Ishikawa (cell line): ENCODE data around the gene FOXK1.

Source experiments
- CEBPB ChIP-seq: IDR thresholded peaks from 2 replicates; pipeline ENCODE4 v1.6.1; 2012
- EP300 ChIP-seq: IDR thresholded peaks from 2 replicates; pipeline ENCODE4 v1.6.1; 2012; ENCODE audit warnings: borderline replicate concordance
- MAX ChIP-seq: IDR thresholded peaks from 2 replicates; pipeline ENCODE4 v1.6.1; 2012
- RAD21 ChIP-seq: IDR thresholded peaks from 2 replicates; pipeline ENCODE4 v1.6.1; 2012; ENCODE audit warnings: low read depth
- TAF1 ChIP-seq: IDR thresholded peaks from 2 replicates; pipeline ENCODE4 v1.6.1; 2012; ENCODE audit warnings: low read depth, mild to moderate bottlenecking
- TEAD4 ChIP-seq: IDR thresholded peaks from 2 replicates; pipeline ENCODE4 v1.6.1; 2012
- YY1 ChIP-seq: IDR thresholded peaks from 2 replicates; pipeline ENCODE4 v1.6.1; 2012; ENCODE audit warnings: low read depth
- TF ChIP-seq, protein P1 (sequence below): IDR thresholded peaks from 2 replicates; pipeline ENCODE4 v1.6.1; 2012; ENCODE audit warnings: low read depth, mild to moderate bottlenecking

- TF ChIP-seq, protein P1, sequence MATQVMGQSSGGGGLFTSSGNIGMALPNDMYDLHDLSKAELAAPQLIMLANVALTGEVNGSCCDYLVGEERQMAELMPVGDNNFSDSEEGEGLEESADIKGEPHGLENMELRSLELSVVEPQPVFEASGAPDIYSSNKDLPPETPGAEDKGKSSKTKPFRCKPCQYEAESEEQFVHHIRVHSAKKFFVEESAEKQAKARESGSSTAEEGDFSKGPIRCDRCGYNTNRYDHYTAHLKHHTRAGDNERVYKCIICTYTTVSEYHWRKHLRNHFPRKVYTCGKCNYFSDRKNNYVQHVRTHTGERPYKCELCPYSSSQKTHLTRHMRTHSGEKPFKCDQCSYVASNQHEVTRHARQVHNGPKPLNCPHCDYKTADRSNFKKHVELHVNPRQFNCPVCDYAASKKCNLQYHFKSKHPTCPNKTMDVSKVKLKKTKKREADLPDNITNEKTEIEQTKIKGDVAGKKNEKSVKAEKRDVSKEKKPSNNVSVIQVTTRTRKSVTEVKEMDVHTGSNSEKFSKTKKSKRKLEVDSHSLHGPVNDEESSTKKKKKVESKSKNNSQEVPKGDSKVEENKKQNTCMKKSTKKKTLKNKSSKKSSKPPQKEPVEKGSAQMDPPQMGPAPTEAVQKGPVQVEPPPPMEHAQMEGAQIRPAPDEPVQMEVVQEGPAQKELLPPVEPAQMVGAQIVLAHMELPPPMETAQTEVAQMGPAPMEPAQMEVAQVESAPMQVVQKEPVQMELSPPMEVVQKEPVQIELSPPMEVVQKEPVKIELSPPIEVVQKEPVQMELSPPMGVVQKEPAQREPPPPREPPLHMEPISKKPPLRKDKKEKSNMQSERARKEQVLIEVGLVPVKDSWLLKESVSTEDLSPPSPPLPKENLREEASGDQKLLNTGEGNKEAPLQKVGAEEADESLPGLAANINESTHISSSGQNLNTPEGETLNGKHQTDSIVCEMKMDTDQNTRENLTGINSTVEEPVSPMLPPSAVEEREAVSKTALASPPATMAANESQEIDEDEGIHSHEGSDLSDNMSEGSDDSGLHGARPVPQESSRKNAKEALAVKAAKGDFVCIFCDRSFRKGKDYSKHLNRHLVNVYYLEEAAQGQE, result no peak
- TF ChIP-seq TEAD4, result no peak
- no peak for TF ChIP-seq RAD21
- no peak for TF ChIP-seq CEBPB
- TF ChIP-seq EP300, result no peak
- TF ChIP-seq TAF1, result no peak
- no peak for TF ChIP-seq YY1
- no peak for TF ChIP-seq MAX
Observed at GRCh38 chr7:4734587-4735345, 52.7 kb downstream of the FOXK1 start.
